Measurements from ENCODE around the gene MMP28.

MMP28 gene

DNA sequence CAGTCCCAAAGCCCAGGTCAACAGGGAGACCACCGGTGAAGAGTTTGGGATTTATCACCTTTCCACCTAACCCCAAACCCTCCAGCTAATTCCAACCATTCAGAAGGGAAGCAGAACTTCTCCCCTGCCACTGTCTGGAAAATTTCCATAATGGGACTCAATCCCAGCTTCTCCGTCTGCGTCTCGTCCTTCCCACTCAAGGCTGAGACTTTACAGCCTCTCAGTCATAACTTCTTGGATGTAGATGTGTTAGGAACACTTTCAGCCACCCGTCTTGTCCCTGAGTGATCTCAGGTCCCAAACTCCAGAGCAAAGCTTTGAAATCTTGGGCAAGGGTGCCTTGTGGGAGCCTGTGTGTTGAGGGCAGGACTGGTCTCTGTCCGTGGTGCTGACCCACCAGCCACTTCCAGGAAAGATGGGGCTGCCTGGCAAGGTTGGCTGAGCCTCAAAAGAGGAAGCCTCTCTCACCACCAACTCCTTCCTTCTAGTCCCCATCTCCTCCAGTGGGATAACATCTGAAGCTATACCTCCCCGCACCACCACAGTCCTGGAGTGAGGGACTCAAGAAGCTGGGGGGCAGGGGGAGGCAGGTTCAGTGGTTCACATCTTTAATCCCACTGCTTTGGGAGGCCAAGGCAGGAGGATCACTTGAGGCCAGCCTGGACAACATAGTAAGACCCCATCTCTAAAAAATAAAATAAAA, 51.7 kb downstream of the MMP28 start:
- DNase-seq (ENCODE audit: low read depth in 3 of 3): no peak

GRCh38 chr17:35742896-35743477, 52.5 kb downstream of the MMP28 start:
- DNase-seq (ENCODE audit: low read depth in 3 of 3): no peak

DNA sequence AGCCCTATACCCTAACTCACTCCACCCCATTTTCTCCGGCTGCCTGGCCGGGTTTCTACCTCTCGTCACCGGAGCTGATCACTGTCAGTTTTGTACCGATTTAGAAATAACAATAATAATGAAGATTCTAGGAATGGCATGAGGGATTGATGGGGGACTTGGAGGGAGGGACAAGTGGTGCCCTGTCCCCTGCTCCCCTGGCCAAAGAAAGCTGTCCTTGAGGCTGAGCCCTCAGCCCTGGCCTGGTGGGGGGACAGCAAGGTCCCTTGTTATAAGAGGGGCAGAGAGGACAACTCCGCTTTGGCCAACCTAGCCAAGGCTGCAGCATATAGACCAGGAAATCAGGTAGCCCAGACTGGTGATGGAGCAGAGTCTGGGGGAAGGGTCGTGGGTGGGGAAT, 52.9 kb downstream of the MMP28 start:
- no peak for DNase-seq (ENCODE audit: low read depth in 3 of 3)

DNA sequence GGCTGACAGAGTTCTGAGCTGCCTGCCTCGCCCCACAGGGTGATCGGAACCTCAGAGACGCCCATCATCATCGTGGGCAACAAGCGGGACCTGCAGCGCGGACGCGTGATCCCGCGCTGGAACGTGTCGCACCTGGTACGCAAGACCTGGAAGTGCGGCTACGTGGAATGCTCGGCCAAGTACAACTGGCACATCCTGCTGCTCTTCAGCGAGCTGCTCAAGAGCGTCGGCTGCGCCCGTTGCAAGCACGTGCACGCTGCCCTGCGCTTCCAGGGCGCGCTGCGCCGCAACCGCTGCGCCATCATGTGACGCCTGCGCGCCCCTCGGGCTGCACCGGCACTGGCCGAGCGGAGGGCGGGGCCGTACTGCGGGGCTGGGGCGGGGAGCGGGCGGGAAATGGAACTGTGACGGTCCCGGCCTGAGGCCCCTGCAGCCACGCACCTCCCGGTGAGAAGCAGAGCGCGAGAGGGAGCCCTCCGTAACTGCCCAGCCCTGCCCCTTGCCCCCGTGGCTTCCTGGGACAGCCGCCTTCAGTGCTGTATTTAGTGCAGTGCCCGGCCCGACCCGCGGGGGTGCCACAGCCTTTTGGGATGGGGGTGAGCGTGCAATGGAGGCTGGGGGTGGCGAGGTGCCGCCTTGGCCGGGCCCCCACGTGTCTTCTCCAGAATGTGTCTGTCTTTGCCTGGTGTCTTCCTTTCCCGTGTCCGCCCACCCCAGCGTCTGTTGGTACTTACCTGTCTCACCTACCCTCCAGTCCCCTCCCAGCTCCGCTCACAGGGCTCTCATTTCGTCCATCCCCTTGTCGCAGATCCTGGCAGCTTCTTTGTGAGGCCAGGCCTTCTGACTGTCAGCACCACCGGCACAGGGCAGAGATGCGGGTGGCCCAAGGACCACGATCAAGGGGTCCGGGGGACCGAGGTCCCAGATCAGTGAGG, 54.2 kb downstream of the MMP28 start:
- peak in 1 of 3 experiments; percentile 33 for DNase-seq (ENCODE audit: low read depth in 3 of 3)

DNA sequence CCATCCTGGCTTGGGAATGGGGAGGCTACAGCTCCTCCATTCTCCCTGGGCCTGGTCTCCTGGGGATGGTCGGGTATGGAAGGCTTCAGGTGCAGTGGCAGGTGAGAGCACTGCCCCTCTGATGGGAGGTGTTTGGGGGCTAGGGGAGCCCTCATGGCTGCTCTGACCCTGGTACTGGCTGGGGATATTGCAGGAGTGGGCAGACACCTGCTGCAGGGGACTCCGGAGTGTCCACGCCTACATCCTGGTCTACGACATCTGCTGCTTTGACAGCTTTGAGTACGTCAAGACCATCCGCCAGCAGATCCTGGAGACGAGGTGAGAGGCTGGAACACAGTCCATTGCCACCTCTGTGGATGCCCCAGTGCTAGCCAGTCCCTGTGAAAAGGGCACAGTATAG, 55.2 kb downstream of the MMP28 start:
- no peak for DNase-seq (ENCODE audit: low read depth in 3 of 3)

DNA sequence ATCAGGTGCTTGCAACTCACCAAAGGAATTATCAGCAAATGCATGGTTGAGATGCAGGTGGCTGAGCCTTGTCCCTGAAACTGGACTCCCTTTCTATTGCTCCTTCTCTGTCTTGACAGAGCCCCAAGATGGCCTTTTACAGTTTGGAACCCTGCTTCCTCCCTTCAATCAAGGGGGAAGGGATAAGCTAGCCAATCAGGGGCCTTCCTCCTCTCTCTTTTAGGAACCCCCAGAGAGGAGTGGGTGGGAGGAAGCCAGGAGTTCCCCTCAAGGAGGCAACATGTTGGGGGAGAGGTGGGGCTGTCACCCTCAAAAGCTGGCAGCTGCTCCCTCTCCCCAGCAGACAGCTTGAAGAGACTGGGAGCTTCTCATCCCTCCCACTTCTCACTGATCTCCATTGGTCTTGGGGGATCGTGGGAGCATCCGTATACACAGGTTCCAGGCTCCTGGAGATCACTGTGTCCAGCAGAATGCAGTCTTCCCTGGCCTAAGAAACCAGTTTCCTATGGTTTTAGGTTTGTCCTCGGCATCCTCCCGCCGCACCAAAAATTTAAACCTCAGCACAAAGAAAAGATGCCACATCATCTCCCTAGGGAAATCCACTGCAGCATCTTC, 56.8 kb downstream of the MMP28 start:
- DNase-seq (ENCODE audit: low read depth in 3 of 3): no peak

DNA sequence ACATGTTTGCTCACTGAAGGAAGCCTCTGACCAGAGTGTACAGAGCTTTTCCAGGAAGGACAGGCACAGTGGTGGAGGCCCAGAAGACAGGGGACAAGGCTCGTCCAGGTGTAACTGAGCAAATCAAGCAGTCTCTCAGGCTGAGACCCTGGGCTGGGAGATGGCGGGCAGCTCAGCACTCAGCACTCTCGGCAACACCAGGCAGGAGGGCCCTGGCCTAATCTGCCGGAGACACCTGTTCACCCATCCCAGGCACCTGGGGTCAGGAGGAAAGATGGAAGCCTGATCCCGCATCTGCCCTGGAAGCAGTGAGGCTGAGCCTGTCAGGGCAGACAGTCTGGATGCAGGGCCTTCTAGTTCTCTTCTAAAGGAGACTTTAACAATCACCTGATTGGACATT, 59.2 kb downstream of the MMP28 start:
- DNase-seq (ENCODE audit: low read depth in 3 of 3): no peak

DNA sequence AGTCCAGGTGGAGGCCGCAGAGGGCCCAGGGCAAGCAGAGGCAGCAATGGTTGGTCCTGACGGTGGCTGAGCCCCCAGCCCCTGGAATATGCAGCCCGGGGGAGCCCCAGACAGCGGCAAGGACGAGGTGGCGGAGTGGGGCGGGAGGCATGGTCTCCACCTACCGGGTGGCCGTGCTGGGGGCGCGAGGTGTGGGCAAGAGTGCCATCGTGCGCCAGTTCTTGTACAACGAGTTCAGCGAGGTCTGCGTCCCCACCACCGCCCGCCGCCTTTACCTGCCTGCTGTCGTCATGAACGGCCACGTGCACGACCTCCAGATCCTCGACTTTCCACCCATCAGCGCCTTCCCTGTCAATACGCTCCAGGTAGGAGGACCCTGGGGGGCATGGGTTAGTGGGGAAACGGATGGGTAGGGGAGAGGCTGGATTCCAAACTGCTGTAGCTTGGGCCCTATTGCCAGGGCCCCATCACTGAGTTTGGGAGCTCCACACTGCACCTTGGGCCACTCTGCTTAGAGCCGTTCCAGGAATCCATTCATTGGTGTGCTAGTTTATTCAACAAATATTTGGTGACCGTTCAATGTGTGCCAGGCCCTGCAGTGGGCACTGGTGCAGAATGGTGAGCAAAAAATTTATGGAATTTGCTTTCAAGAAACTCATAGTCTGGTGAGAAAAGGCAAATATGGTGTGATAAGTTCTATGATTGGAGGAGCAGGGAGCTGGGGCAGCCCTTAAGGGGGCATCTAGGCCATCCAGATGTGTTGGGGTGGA, 60.2 kb downstream of the MMP28 start:
- DNase-seq (ENCODE audit: low read depth in 3 of 3): no peak

GRCh38 chr17:35734396-35734795, 61.0 kb downstream of the MMP28 start:
- no peak for DNase-seq (ENCODE audit: low read depth in 3 of 3)

- no peak for DNase-seq (ENCODE audit: low read depth in 3 of 3)
Observed at GRCh38 chr17:35733366-35733765, 62.1 kb downstream of the MMP28 start.

DNA sequence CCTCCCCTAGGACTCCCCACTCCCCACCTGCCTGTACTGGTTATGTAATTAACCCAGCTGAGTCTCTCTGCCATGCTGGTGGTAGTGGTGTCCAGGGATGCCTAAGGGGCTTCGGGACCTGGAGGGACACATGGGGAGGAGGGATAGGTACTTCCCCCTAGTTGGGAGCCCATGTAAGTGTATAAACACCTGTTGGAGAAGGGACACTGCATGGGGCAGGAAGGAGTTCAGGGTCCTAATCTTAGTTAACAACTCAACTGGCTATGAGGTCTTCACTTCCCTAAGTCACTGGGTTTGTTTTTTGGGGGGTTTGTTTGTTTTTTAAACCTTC, 62.7 kb downstream of the MMP28 start:
- no peak for DNase-seq (ENCODE audit: low read depth in 3 of 3)

- DNase-seq (ENCODE audit: low read depth in 3 of 3): no peak
Observed at GRCh38 chr17:35731917-35732805, 63.3 kb downstream of the MMP28 start.

DNA sequence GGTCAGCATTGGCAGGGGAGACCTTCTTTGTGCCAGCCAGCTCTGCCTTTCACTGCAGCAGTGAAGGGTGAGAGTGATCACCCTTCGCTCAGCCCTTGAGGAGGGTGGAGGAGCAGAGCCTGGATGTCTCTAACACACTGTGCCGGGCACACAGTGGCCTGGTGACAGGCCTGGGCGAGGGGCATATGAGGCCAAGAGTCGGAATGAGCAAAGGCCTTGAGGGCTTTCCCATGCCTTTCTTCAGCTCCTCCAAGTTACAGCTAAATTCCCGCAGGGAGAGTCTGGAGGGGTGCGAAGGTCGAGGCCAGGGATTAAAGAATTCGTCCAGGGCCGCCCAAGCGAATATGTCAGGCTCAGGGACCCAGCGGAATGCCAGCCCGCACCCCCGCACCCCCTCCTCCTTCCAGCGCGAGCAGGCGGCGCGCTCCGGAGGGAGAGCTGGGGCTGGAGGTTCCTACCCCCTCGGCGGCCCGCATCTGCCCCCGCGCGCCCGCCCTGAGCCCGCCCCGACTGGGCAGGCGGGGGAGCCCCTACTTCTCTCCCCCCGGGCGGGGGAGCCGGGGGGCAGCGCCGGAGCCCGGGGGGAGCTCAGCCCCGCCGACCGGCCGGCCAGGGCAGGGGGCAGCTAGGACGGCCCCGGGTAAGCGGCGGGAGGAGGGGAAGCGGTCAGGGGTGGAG, 64.1 kb downstream of the MMP28 start, which contains the start of gene RASL10B:
RASL10B (plus strand) TSS at position 401 of the 678 bp plus-strand sequence. CDS start 3,546 bp downstream, outside the sequence.
- DNase-seq (ENCODE audit: low read depth in 3 of 3): peak in 2 of 3 experiments; percentile 18 to 59

DNA sequence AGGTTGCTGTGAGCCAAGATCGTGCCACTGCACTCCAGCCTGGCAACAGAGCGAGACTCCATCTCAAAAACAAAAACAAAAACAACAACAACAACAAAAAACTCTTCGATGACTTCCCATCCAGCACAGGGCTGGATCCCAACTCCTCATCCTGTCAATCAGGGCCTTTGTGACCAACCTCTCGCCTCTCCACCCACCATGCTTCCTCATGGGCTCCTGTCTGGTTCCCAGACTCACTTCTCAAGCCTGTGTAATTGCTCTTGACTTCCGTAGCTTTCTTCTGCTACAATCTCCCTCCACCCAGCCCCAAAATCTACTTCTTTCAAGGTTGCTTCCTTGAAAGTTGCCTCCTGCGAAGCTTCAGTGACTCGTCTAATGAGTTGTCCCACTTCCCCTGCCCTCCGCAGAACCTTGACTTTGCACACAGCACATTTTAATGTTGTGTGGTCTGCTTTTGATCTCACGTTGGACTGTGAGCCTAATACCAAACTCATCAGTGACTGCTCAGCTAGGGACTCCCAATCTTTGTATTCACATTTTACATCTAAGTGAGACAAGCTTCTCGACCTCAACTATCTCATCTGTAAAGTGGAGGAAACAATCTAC, 64.9 kb downstream of the MMP28 start:
- DNase-seq (ENCODE audit: low read depth in 3 of 3): no peak

DNA sequence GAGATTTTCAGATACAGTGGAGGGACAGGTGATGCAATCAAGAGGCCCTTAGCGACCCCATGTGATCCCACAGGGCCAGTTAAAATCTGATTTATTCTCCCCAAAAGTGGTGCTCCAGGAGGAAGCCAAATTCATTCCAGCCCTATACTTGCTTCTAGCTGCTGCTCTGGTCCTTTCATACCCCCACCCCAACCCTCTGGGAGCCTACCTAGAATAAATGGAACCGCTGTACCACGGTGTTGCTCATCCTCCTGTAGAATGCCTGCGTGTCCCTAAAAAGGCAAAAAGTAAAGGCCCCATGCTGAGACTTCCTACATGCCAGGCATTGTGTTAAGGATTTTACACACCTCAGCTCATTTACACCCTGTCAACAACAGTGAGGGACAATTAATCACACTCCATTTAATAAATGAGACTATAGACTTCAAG, 66.0 kb downstream of the MMP28 start:
- DNase-seq (ENCODE audit: low read depth in 3 of 3): no peak

- DNase-seq (ENCODE audit: low read depth in 3 of 3): no peak
Observed at GRCh38 chr17:35728551-35728950, 66.9 kb downstream of the MMP28 start.

DNA sequence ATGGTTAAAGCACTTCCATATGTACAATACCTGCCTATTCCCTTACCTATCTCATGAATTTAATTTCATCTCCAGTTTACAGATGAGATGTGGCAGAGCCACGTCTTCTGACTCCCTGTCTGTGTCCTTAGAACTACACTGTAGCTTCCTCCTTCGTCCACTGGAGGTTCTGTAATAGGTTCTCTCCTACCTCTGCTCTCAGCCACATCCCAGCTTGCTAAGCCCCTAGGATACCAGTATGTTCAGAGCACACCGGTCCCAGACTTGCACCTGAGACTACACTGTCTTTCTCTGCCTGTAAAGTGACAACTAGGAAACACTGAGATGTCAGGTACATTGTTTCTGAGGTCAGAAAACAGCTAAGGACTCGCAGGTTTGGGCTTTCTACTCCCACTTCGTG, 67.8 kb downstream of the MMP28 start:
- DNase-seq (ENCODE audit: low read depth in 3 of 3): no peak

DNA sequence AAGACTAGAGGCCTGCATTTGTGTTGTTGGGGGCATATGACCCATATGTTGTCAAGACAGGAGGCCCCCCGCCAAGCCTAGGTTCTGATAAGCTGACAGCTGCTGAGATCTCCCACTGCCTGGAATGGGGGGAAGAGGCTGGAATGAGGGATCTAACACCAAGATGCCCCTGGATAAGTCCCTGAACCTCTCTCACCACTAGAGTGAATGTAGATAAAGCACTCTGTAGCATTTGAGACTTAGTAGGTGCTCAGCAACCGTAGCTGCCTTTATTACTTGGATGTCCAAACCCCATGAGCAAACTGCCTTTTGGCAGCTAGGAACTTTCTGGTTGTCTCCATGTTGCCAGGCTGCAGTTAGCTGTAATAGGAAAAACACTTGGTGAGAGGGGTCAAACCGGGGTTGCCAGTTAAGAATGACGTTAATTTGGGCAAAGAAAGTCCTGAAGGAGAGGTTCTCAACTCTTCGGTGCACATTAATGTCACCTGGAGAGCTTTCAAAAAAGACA, 68.4 kb downstream of the MMP28 start:
- DNase-seq (ENCODE audit: low read depth in 3 of 3): no peak
